WTC11 (cell line): ENCODE measurements around the gene EPHA6. TPM values are rescaled to one million over a fixed set of nuclear protein-coding genes. Genes with fewer than 3 reads are reported as not detected.

Experiments
- ATAC-seq: fragments of 200-7000 bp; cut with Tn5 transposase; 2 replicates; pipeline ENCODE4 v1.10.0; 2021; ENCODE audit warnings: mild to moderate bottlenecking, moderate library complexity
- CTCF ChIA-PET: fragments of 300-600 bp; sonication (Branson Sonifier 250); formaldehyde crosslinking; loops from one replicate; lab custom pipeline; 2021; ENCODE audit warnings: antibody characterized with exemption; lab: Charles Lee
- POLR2A ChIA-PET: fragments of 350-600 bp; sonication (Branson Sonifier 250); formaldehyde crosslinking; loops from one replicate; lab custom pipeline; 2021; ENCODE audit warnings: antibody characterized with exemption; lab: Charles Lee
- DNase-seq: peaks from one replicate; pipeline ENCODE4 v3.0.0; 2021; ENCODE audit warnings: low spot score
- H3K27ac Mint-ChIP-seq: 2 replicates; pipeline ENCODE4 v1.8.0; 2021; ENCODE audit warnings: mixed read lengths
- H3K27me3 Mint-ChIP-seq: 2 replicates; pipeline ENCODE4 v1.8.0; 2021; ENCODE audit warnings: low read depth, mild to moderate bottlenecking, moderate library complexity, mixed read lengths
- H3K36me3 Mint-ChIP-seq: 2 replicates; pipeline ENCODE4 v1.8.0; 2021; ENCODE audit warnings: mixed read lengths
- H3K4me1 Mint-ChIP-seq: 2 replicates; pipeline ENCODE4 v1.8.0; 2022; ENCODE audit warnings: mixed read lengths
- H3K4me3 Mint-ChIP-seq: 2 replicates; pipeline ENCODE4 v1.8.0; 2021; ENCODE audit warnings: mild to moderate bottlenecking, moderate library complexity, mixed read lengths
- H3K9me3 Mint-ChIP-seq: 2 replicates; pipeline ENCODE4 v1.8.0; 2021; ENCODE audit warnings: mixed read lengths
- GTF2I ChIP-seq: fragments of 250-450 bp; sonication (Bioruptor Pico); conservative IDR thresholded peaks from 2 replicates; pipeline ENCODE4 v1.4.0; 2021; ENCODE audit warnings: mild to moderate bottlenecking
- JAZF1 ChIP-seq: fragments of 250-450 bp; sonication (Bioruptor Pico); IDR thresholded peaks from 2 replicates; pipeline ENCODE4 v1.9.0; 2021; ENCODE audit warnings: moderate library complexity, mild to moderate bottlenecking, inconsistent platforms
- JUN ChIP-seq: sonication (generic); formaldehyde crosslinking; IDR thresholded peaks from 2 replicates; pipeline ENCODE4 v1.8.0; 2023; ENCODE audit warnings: mild to moderate bottlenecking, missing genetic modification reagents
- MXD4 ChIP-seq: fragments of 250-450 bp; sonication (Bioruptor Pico); IDR thresholded peaks from 2 replicates; pipeline ENCODE4 v1.8.0; 2021; ENCODE audit warnings: mild to moderate bottlenecking, moderate library complexity, borderline replicate concordance
- NFATC4 ChIP-seq: fragments of 250-450 bp; sonication (Bioruptor Pico); IDR thresholded peaks from 2 replicates; pipeline ENCODE4 v1.9.0; 2021; ENCODE audit warnings: mild to moderate bottlenecking
- NR1H2 ChIP-seq: sonication (generic); formaldehyde crosslinking; IDR thresholded peaks from 2 replicates; pipeline ENCODE4 v1.9.0; 2021; ENCODE audit warnings: mild to moderate bottlenecking, moderate library complexity, missing genetic modification reagents
- NR3C1 ChIP-seq: sonication (generic); formaldehyde crosslinking; conservative IDR thresholded peaks from 2 replicates; pipeline ENCODE4 v1.8.1; 2023; ENCODE audit warnings: low read depth, mild to moderate bottlenecking, missing genetic modification reagents
- RELA ChIP-seq: sonication (generic); formaldehyde crosslinking; IDR thresholded peaks from 2 replicates; pipeline ENCODE4 v1.8.1; 2022; ENCODE audit warnings: missing genetic modification reagents, mild to moderate bottlenecking, borderline replicate concordance
- TCF7 ChIP-seq: sonication (generic); formaldehyde crosslinking; IDR thresholded peaks from 2 replicates; pipeline ENCODE4 v1.8.0; 2022; ENCODE audit warnings: mild to moderate bottlenecking, low read depth, missing genetic modification reagents, moderate library complexity
- TP53 ChIP-seq: sonication (generic); formaldehyde crosslinking; IDR thresholded peaks from 2 replicates; pipeline ENCODE4 v1.8.1; 2023; ENCODE audit warnings: mild to moderate bottlenecking, missing genetic modification reagents
- ZNF232 ChIP-seq: sonication (generic); formaldehyde crosslinking; IDR thresholded peaks from 2 replicates; pipeline ENCODE4 v1.8.0; 2022; ENCODE audit warnings: mild to moderate bottlenecking, missing genetic modification reagents
- total RNA-seq: library from RNA; stranded (reverse); gene quantifications from 3 replicates; pipeline ENCODE4 v1.2.3, GENCODE V29; 2021
- TF ChIP-seq, protein P1 (sequence below): sonication (generic); formaldehyde crosslinking; IDR thresholded peaks from 2 replicates; pipeline ENCODE4 v1.8.0; 2022; ENCODE audit warnings: missing genetic modification reagents
- TF ChIP-seq, protein P2 (sequence below): sonication (generic); formaldehyde crosslinking; IDR thresholded peaks from 2 replicates; pipeline ENCODE4 v1.8.1; 2023; ENCODE audit warnings: mild to moderate bottlenecking, missing genetic modification reagents
- TF ChIP-seq, protein P3 (sequence below): sonication (generic); formaldehyde crosslinking; IDR thresholded peaks from 2 replicates; pipeline ENCODE4 v1.8.0; 2023; ENCODE audit warnings: mild to moderate bottlenecking, missing genetic modification reagents
- TF ChIP-seq, protein P4 (sequence below): sonication (generic); formaldehyde crosslinking; IDR thresholded peaks from 2 replicates; pipeline ENCODE4 v1.8.1; 2022; ENCODE audit warnings: mild to moderate bottlenecking, missing genetic modification reagents, moderate library complexity, borderline replicate concordance
- TF ChIP-seq, protein P5 (sequence below): fragments of 250-450 bp; sonication (Bioruptor Pico); IDR thresholded peaks from 2 replicates; pipeline ENCODE4 v1.9.0; 2021; ENCODE audit warnings: mild to moderate bottlenecking
- TF ChIP-seq, protein P6 (sequence below): sonication (generic); formaldehyde crosslinking; conservative IDR thresholded peaks from 2 replicates; pipeline ENCODE4 v1.8.1; 2022; ENCODE audit warnings: mild to moderate bottlenecking, missing genetic modification reagents
- TF ChIP-seq, protein P7 (sequence below): sonication (generic); formaldehyde crosslinking; IDR thresholded peaks from 2 replicates; pipeline ENCODE4 v1.8.1; 2023; ENCODE audit warnings: mild to moderate bottlenecking, missing genetic modification reagents, moderate library complexity
- TF ChIP-seq, protein P8 (sequence below): sonication (generic); formaldehyde crosslinking; IDR thresholded peaks from 2 replicates; pipeline ENCODE4 v1.8.1; 2023; ENCODE audit warnings: mild to moderate bottlenecking, missing genetic modification reagents, borderline replicate concordance
- TF ChIP-seq, protein P9 (sequence below): sonication (generic); formaldehyde crosslinking; IDR thresholded peaks from 2 replicates; pipeline ENCODE4 v1.8.1; 2023; ENCODE audit warnings: mild to moderate bottlenecking, missing genetic modification reagents, moderate library complexity

Gene EPHA6
- total RNA-seq, 1 experiment from 2014 or later = 2.1 TPM

DNA sequence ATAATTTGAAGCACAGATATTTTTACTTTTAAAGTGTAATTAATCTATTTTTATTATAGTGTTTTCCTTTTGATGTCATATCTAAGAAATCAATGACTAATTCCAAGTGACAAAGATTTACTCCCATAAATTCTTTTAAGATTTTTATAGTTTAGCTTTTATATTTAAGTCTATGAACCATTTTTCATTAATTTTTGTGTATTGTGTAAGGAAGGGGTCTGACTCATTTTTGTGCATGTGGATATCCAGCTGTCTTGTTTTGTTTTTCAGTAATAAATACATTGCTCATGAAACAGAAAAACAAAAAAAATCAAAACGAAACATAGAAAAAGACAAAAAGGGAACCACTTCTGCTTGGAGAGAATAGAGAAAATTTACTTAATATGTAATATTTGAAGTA lies 145.1 kb downstream of the EPHA6 start (continued):
- TF ChIP-seq, protein P1, sequence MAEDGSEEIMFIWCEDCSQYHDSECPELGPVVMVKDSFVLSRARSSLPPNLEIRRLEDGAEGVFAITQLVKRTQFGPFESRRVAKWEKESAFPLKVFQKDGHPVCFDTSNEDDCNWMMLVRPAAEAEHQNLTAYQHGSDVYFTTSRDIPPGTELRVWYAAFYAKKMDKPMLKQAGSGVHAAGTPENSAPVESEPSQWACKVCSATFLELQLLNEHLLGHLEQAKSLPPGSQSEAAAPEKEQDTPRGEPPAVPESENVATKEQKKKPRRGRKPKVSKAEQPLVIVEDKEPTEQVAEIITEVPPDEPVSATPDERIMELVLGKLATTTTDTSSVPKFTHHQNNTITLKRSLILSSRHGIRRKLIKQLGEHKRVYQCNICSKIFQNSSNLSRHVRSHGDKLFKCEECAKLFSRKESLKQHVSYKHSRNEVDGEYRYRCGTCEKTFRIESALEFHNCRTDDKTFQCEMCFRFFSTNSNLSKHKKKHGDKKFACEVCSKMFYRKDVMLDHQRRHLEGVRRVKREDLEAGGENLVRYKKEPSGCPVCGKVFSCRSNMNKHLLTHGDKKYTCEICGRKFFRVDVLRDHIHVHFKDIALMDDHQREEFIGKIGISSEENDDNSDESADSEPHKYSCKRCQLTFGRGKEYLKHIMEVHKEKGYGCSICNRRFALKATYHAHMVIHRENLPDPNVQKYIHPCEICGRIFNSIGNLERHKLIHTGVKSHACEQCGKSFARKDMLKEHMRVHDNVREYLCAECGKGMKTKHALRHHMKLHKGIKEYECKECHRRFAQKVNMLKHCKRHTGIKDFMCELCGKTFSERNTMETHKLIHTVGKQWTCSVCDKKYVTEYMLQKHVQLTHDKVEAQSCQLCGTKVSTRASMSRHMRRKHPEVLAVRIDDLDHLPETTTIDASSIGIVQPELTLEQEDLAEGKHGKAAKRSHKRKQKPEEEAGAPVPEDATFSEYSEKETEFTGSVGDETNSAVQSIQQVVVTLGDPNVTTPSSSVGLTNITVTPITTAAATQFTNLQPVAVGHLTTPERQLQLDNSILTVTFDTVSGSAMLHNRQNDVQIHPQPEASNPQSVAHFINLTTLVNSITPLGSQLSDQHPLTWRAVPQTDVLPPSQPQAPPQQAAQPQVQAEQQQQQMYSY (CRISPR knock-in tag) = no peak
- TF ChIP-seq ZNF232 (CRISPR knock-in tag) = no peak
- TF ChIP-seq TP53 (CRISPR knock-in tag) = no peak
- no peak for TF ChIP-seq NR3C1 (CRISPR knock-in tag)
- no peak for TF ChIP-seq GTF2I
- TF ChIP-seq, protein P2, sequence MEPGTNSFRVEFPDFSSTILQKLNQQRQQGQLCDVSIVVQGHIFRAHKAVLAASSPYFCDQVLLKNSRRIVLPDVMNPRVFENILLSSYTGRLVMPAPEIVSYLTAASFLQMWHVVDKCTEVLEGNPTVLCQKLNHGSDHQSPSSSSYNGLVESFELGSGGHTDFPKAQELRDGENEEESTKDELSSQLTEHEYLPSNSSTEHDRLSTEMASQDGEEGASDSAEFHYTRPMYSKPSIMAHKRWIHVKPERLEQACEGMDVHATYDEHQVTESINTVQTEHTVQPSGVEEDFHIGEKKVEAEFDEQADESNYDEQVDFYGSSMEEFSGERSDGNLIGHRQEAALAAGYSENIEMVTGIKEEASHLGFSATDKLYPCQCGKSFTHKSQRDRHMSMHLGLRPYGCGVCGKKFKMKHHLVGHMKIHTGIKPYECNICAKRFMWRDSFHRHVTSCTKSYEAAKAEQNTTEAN (CRISPR knock-in tag) = no peak
- TF ChIP-seq, protein P3, sequence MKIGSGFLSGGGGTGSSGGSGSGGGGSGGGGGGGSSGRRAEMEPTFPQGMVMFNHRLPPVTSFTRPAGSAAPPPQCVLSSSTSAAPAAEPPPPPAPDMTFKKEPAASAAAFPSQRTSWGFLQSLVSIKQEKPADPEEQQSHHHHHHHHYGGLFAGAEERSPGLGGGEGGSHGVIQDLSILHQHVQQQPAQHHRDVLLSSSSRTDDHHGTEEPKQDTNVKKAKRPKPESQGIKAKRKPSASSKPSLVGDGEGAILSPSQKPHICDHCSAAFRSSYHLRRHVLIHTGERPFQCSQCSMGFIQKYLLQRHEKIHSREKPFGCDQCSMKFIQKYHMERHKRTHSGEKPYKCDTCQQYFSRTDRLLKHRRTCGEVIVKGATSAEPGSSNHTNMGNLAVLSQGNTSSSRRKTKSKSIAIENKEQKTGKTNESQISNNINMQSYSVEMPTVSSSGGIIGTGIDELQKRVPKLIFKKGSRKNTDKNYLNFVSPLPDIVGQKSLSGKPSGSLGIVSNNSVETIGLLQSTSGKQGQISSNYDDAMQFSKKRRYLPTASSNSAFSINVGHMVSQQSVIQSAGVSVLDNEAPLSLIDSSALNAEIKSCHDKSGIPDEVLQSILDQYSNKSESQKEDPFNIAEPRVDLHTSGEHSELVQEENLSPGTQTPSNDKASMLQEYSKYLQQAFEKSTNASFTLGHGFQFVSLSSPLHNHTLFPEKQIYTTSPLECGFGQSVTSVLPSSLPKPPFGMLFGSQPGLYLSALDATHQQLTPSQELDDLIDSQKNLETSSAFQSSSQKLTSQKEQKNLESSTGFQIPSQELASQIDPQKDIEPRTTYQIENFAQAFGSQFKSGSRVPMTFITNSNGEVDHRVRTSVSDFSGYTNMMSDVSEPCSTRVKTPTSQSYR (CRISPR knock-in tag) = no peak
- TF ChIP-seq NR1H2 (CRISPR knock-in tag) = no peak

DNA sequence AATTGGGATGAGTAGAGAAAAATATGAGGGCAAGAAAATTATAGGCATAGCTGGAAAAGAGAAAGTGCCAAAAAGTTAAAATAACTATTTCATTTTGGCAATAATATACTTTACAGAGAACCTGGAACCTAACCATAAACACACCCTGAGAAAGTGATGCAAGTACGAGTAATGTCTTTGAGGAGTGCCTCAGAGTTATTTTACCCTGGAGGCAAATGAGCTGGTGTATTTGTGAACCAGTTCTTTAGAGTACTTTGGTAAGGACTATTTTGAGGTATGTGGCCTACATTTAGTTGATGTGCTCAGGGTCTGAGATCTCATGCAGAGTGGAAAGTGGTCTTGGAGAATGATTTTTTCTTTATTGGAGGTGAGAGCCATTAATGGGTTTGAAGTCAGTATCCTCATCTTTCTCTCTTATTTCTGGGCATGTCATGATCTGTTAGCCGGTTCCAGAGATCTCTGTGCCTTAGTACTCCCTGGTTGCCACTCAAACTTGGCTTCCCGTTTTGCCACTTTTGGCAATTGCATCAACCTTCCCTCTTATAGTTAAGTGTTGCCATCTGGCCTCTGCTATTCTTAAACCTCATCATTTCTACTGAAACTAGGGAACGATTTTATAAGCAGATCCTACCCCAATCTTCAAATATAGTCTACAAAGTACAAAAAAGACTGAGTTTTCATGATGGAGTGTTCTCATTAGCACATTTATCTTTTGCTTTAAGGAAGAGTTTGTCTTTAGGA lies 145.7 kb downstream of the EPHA6 start:
- H3K4me3 Mint-ChIP-seq = no peak overlapping the region
- no peaks in the 10 kb centered on the region for H3K36me3 Mint-ChIP-seq
- H3K27ac Mint-ChIP-seq = 0 out of 2 replicates have a peak overlapping the region, but pooled peaks have one; percentile 24
- no peaks in the 10 kb centered on the region for H3K9me3 Mint-ChIP-seq
- H3K27me3 Mint-ChIP-seq = no peaks in the 10 kb centered on the region
- DNase-seq = no peak
- ATAC-seq = no peak
- ChIA-PET CTCF (interaction anchor here (1.2 kb wide), 1 partner anchor 179 kb away, joined by 3 read pairs; no protein-coding TSS in a partner anchor), POLR2A (no interaction called here)
- peaks cover 7% of the 10 kb centered on the region for H3K4me1 Mint-ChIP-seq
- TF ChIP-seq, protein P4, sequence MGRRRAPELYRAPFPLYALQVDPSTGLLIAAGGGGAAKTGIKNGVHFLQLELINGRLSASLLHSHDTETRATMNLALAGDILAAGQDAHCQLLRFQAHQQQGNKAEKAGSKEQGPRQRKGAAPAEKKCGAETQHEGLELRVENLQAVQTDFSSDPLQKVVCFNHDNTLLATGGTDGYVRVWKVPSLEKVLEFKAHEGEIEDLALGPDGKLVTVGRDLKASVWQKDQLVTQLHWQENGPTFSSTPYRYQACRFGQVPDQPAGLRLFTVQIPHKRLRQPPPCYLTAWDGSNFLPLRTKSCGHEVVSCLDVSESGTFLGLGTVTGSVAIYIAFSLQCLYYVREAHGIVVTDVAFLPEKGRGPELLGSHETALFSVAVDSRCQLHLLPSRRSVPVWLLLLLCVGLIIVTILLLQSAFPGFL = no peak
- TF ChIP-seq RELA (no peak), TCF7 (CRISPR knock-in tag) (no peak), JAZF1 (CRISPR knock-in tag) (no peak), NFATC4 (no peak), MXD4 (no peak), JUN (no peak)
- TF ChIP-seq, protein P5, sequence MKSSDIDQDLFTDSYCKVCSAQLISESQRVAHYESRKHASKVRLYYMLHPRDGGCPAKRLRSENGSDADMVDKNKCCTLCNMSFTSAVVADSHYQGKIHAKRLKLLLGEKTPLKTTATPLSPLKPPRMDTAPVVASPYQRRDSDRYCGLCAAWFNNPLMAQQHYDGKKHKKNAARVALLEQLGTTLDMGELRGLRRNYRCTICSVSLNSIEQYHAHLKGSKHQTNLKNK (CRISPR knock-in tag) = no peak
- TF ChIP-seq, protein P6, sequence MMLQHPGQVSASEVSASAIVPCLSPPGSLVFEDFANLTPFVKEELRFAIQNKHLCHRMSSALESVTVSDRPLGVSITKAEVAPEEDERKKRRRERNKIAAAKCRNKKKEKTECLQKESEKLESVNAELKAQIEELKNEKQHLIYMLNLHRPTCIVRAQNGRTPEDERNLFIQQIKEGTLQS = no peak
- TF ChIP-seq, protein P7, sequence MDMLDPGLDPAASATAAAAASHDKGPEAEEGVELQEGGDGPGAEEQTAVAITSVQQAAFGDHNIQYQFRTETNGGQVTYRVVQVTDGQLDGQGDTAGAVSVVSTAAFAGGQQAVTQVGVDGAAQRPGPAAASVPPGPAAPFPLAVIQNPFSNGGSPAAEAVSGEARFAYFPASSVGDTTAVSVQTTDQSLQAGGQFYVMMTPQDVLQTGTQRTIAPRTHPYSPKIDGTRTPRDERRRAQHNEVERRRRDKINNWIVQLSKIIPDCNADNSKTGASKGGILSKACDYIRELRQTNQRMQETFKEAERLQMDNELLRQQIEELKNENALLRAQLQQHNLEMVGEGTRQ (CRISPR knock-in tag) = no peak
- TF ChIP-seq, protein P8, sequence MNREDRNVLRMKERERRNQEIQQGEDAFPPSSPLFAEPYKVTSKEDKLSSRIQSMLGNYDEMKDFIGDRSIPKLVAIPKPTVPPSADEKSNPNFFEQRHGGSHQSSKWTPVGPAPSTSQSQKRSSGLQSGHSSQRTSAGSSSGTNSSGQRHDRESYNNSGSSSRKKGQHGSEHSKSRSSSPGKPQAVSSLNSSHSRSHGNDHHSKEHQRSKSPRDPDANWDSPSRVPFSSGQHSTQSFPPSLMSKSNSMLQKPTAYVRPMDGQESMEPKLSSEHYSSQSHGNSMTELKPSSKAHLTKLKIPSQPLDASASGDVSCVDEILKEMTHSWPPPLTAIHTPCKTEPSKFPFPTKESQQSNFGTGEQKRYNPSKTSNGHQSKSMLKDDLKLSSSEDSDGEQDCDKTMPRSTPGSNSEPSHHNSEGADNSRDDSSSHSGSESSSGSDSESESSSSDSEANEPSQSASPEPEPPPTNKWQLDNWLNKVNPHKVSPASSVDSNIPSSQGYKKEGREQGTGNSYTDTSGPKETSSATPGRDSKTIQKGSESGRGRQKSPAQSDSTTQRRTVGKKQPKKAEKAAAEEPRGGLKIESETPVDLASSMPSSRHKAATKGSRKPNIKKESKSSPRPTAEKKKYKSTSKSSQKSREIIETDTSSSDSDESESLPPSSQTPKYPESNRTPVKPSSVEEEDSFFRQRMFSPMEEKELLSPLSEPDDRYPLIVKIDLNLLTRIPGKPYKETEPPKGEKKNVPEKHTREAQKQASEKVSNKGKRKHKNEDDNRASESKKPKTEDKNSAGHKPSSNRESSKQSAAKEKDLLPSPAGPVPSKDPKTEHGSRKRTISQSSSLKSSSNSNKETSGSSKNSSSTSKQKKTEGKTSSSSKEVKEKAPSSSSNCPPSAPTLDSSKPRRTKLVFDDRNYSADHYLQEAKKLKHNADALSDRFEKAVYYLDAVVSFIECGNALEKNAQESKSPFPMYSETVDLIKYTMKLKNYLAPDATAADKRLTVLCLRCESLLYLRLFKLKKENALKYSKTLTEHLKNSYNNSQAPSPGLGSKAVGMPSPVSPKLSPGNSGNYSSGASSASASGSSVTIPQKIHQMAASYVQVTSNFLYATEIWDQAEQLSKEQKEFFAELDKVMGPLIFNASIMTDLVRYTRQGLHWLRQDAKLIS = no peak
- TF ChIP-seq, protein P9, sequence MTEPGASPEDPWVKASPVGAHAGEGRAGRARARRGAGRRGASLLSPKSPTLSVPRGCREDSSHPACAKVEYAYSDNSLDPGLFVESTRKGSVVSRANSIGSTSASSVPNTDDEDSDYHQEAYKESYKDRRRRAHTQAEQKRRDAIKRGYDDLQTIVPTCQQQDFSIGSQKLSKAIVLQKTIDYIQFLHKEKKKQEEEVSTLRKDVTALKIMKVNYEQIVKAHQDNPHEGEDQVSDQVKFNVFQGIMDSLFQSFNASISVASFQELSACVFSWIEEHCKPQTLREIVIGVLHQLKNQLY = no peak
